ENCODE data around the gene ZNF267. TPM values are rescaled to one million over a fixed set of nuclear protein-coding genes. Genes with fewer than 3 reads are reported as not detected.

ZNF267 gene
- total RNA-seq, 4 donors from 2014 or later, result 6.1 to 9.1 (median 7.4) TPM

DNA sequence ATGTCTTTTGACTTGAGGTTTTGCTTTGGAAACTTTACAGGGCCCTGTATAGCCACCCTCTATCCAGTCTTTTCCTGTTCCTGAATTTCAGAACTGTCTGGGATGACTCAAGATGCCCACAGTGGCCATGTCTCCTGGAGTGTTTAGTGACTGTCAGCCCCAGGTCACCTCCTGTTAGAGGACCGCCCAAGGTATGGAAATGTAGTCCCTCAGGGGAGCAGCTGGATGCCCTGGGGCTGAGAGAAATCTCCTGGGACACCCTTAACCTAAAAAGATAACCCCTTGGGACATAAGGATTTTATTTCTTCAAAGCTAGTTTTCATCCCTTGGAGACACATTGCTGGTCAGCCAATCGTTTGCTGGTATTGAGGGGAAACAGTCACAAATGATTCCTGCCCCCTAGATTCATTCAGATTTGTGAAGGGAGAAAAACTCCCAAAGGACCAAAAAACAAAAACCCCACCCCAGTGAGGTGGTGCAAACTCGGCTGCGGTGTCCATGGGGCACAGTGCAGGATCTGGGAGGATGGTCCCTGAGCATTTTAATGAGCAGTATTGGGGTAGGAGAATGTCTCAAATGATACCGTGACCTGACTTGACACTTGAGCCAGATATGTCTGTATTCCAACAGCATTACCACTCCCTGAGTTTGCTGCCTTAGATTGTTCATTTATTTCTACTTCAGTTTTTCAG, 1.7 kb downstream of the ZNF267 start:
- Histone ChIP-seq H3K4me1 (peaks cover 26 to 60% (median 56%) of the 10 kb centered on the region in 4 donors), H3K27ac (replicated peaks in 1 of 4) (peak overlapping the region; percentile 89 to 98 (median 94)), H3K27me3 (no peaks in the 10 kb centered on the region), H3K9me3 (no peaks in the 10 kb centered on the region), H3K36me3 (peaks cover 0 to 5% (median 0%) of the 10 kb centered on the region in 4 donors), H3K4me3 (peak overlapping the region; percentile 84 to 99 (median 88))
- 78% methylated on average over 5 of the region's 5 CpGs for WGBS
- no peak for DNase-seq (ENCODE audit: extremely low spot score)
- TF ChIP-seq, protein P1, sequence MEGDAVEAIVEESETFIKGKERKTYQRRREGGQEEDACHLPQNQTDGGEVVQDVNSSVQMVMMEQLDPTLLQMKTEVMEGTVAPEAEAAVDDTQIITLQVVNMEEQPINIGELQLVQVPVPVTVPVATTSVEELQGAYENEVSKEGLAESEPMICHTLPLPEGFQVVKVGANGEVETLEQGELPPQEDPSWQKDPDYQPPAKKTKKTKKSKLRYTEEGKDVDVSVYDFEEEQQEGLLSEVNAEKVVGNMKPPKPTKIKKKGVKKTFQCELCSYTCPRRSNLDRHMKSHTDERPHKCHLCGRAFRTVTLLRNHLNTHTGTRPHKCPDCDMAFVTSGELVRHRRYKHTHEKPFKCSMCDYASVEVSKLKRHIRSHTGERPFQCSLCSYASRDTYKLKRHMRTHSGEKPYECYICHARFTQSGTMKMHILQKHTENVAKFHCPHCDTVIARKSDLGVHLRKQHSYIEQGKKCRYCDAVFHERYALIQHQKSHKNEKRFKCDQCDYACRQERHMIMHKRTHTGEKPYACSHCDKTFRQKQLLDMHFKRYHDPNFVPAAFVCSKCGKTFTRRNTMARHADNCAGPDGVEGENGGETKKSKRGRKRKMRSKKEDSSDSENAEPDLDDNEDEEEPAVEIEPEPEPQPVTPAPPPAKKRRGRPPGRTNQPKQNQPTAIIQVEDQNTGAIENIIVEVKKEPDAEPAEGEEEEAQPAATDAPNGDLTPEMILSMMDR (IDR thresholded peaks at IDR 0.05), result no peak
- no peak for TF ChIP-seq EP300 (IDR thresholded peaks at IDR 0.05)
- TF ChIP-seq POLR2A (IDR thresholded peaks at IDR 0.05; ENCODE audit: low read depth), result no peak
- TF ChIP-seq POLR2AphosphoS5 (IDR thresholded peaks at IDR 0.05), result no peak
- intact Hi-C loops (cut with DNase I), result loop anchor here (10.0 kb wide), 1 partner anchor 160 kb away; a partner anchor contains a TSS

DNA sequence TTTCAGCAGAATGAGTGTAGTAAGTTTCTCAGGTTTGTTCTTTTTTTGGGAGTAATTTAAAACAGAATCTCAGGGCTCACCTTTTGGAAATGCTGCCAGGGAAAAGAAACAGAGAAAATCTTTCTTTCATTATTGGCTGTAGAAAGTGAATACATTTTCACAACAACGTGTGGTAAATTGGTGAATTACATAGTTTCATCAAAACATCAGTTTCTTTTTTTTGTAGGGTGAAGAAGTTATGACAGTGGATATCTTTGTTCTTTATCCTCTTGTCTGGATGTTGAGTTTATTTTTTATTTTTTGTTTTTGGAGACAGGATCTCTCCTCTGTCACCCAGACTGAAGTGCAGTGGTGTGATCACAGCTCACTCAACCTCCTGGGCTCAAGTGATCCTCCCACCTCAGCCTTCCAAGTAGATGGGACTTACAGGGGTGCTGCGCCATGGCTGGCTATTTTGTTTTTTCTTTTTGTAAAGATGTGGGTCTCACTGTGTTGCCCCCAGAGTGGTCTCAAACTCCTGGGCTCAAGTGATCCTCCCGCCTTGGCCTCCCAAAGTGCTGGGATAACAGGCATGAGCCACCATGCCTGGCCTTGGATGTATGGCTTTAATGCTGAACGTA, 2.4 kb downstream of the ZNF267 start:
- TF ChIP-seq EP300 (IDR thresholded peaks at IDR 0.05) (no peak), POLR2A (IDR thresholded peaks at IDR 0.05; ENCODE audit: low read depth) (no peak), POLR2AphosphoS5 (IDR thresholded peaks at IDR 0.05) (no peak)
- TF ChIP-seq, protein P1 (IDR thresholded peaks at IDR 0.05), result no peak
- Histone ChIP-seq H3K27ac (replicated peaks in 1 of 4) (no peak overlapping the region), H3K27me3 (no peaks in the 10 kb centered on the region), H3K36me3 (peaks cover 0 to 5% (median 0%) of the 10 kb centered on the region in 4 donors), H3K4me1 (peaks cover 34 to 68% (median 64%) of the 10 kb centered on the region in 4 donors), H3K9me3 (no peaks in the 10 kb centered on the region), H3K4me3 (no peak overlapping the region)
- DNase-seq (ENCODE audit: extremely low spot score), result no peak
- WGBS, result 78% methylated on average over 4 of the region's 4 CpGs
- intact Hi-C loops (cut with DNase I), result loop anchor here (10.0 kb wide), 1 partner anchor 161 kb away; a partner anchor contains a TSS

DNA sequence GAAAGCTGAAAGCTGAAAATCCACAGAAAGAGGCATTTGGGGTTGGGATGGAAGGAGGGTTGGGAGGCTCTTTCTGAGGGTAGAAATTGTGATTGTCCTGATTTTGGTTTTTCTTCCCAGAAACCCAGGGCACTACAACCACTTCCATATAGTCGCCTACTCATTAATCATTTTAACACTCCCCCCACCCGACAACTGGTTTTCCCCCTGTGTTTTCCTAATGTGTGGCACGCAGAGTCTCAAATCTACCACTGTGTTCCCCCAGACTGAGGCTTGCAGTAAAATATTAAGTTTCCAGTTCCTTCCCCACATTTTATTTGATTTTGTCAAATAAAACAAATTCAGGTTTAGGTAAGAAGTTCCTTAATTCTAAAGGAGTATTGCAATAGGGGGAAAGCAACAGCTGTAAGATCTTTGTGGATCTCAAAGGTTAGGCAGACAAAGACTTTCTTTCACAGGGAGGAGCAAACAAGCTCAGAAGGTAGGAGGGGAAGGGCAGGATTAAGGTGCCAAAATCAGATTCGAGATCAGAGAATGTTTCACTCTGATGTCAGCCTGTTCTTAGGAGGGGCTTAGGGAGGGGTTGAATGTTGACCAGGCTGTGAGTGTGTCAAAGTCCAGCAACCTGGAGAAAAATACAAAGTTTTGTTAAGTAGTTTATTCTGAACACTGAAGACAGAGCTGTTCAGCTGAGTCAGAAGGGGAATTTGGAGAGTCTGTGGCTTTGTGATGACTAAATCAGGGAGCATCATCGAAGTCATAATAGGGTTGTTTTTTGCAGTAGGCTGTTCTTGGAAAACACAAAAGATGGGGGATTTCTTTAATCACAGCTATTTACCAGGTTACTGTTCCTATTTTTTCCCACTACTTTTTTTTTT, 3.6 kb downstream of the ZNF267 start:
- no peak for DNase-seq (ENCODE audit: extremely low spot score)
- 26% methylated on average over 5 of the region's 5 CpGs for WGBS
- peaks cover 37 to 74% (median 69%) of the 10 kb centered on the region in 4 donors for H3K4me1 ChIP-seq
- H3K9me3 ChIP-seq, result no peaks in the 10 kb centered on the region
- intact Hi-C loops (cut with DNase I), result loop anchor here (10.0 kb wide), 1 partner anchor 162 kb away; a partner anchor contains a TSS
- H3K36me3 ChIP-seq, result peaks cover 0 to 5% (median 0%) of the 10 kb centered on the region in 4 donors
- peak overlapping the region; percentile 36 to 56 (median 48) for H3K27ac ChIP-seq (replicated peaks in 1 of 4)
- TF ChIP-seq POLR2A (IDR thresholded peaks at IDR 0.05; ENCODE audit: low read depth), result no peak
- TF ChIP-seq EP300 (IDR thresholded peaks at IDR 0.05), result no peak
- H3K27me3 ChIP-seq, result no peaks in the 10 kb centered on the region
- H3K4me3 ChIP-seq, result peak overlapping the region in 1 of 4 donors; percentile 12

DNA sequence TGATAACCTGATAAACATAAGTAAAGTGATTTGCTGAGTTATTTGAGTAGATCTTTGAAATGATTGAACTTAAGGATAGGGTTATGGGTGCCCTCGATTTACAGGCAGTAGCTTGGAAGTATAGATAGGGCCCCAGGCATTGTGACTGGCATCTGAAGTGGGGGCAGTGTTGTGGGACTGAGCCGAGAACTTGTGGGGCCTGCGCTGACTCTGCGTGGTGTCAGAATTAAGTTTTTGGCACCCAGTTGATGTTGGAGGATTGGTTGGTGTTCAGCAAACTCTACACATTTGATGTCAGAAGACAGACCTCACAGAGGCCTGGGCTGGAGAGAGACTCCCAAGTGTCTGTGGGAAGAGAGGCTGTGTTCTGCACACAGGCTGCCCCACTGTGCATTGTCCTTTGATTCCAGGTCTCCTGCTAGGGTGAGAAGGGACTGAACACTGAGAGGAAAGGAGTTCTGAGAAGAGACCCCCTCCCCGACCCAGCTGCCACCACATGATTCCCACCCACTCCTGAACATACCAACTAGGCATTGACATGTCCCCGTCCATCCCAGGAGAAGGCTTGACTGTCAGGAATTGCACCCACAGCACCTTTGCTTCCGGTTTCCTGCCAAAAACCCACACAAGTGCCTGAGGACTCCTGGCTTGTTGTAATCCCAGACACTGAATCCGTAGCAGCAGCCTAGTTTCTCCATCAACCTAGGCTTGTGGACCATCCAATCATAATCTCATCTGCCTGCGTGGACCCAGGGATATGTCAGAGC, 4.5 kb downstream of the ZNF267 start:
- no peak for DNase-seq (ENCODE audit: extremely low spot score)
- intact Hi-C loops (cut with DNase I), result loop anchor here (10.0 kb wide), 1 partner anchor 163 kb away; a partner anchor contains a TSS
- no peak for TF ChIP-seq EP300 (IDR thresholded peaks at IDR 0.05)
- no peak for TF ChIP-seq POLR2AphosphoS5 (IDR thresholded peaks at IDR 0.05)
- TF ChIP-seq, protein P1 (IDR thresholded peaks at IDR 0.05), result no peak
- no peak for TF ChIP-seq POLR2A (IDR thresholded peaks at IDR 0.05; ENCODE audit: low read depth)
- Histone ChIP-seq H3K4me3 (no peak overlapping the region), H3K27me3 (no peaks in the 10 kb centered on the region), H3K27ac (replicated peaks in 1 of 4) (peak overlapping the region; percentile 36 to 56 (median 46)), H3K4me1 (peaks cover 35 to 68% (median 66%) of the 10 kb centered on the region in 4 donors), H3K36me3 (peaks cover 0 to 5% (median 0%) of the 10 kb centered on the region in 4 donors), H3K9me3 (no peaks in the 10 kb centered on the region)
- 89% methylated on average over 7 of the region's 9 CpGs for WGBS
